HG03442 (cell line): Measurements from ENCODE around the gene ING5.
"Not testable (repeated sequence)": the region's sequence is repeated elsewhere in the genome, so short reads cannot be mapped to it uniquely, and the experiment has no call there.

ENCODE experiments used
- ATAC-seq: cut with Tn5 transposase; IDR thresholded peaks from one replicate; pipeline ENCODE4 v1.9.1; 2021; ENCODE audit warnings: mild to moderate bottlenecking, moderate library complexity; ENCODE audit not compliant: unreplicated experiment

ING5 gene

DNA sequence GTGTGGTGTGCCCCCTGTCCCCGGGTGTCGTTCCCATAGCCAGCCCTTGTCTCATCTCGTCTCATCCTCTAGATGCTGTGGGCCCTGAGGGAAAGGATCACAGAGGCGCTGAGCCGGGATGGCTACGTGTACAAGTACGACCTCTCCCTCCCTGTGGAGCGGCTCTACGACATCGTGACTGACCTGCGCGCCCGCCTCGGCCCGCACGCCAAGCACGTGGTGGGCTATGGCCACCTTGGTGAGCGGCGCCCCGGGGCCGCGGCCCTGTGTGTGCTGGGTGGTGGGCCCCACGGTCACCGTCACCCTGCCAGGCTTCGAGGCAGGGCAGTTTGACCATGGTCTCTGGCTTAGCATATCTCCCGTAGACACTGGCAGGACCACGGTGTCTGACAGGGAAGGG, 53.9 kb downstream of the ING5 start:
- no peak for ATAC-seq

DNA sequence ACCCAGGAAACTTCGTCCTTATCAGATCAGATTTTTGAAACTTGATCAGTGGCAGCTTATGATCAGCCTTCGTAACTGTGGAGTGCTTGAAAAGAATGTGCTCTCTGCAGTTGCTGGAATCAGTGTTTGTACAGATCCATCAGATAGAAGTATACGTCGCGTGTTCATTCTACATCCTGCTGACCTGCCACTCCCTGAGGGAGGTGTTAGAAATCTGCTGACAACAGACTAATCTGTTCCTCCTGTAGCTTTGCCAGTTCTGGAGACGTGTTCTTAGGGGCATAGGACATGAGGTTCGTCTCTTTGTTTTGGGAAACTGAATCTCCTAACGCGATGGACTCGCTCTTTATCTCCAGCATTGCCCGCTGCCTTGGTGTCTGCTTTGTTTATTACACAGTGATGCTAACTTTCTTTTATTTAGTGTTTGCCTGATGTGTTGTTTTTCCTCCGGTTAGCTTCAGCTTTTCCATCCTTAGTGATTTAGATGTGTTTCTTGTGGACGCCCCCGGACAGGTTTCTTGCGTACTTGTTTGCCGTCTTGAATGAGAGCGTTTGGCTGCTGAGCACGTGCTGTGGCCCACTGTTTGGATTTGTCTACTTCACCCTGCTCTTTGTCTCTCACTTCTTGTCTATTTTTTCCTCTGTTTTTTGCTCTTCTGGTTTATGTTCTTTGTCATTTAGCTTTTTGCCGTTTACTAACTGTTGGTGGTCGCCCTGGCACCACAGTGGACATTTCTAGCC, 57.4 kb downstream of the ING5 start:
- no peak for ATAC-seq

DNA sequence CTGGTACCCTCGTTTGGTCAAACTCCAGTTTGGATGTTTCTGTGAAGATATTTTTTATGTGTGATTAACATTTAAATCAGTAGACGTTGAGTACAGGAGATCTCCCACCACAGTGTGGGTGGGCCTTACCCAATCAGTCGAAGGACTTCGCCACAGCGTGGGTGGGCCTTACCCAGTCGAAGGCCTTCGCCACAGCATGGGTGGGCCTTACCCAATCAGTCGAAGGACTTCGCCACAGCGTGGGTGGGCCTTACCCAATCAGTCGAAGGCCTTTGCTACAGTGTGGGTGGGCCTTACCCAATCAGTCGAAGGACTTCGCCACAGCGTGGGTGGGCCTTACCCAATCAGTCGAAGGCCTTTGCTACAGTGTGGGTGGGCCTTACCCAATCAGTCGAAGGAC, 58.1 kb downstream of the ING5 start:
- not testable (repeated sequence) for ATAC-seq

DNA sequence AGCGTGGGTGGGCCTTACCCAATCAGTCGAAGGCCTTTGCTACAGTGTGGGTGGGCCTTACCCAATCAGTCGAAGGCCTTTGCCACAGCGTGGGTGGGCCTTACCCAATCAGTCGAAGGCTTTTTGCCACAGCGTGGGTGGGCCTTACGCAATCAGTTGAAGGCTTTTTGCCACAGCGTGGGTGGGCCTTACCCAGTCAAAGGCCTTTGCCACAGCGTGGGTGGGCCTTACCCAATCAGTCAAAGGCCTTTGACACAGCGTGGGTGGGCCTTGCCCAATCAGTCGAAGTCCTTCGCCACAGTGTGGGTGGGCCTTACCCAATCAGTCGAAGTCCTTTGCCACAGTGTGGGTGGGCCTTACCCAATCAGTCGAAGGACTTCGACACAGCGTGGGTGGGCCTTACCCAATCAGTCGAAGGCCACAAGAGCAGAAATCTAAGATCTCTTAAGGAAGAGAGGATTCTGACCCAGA, 58.5 kb downstream of the ING5 start:
- no peak for ATAC-seq

DNA sequence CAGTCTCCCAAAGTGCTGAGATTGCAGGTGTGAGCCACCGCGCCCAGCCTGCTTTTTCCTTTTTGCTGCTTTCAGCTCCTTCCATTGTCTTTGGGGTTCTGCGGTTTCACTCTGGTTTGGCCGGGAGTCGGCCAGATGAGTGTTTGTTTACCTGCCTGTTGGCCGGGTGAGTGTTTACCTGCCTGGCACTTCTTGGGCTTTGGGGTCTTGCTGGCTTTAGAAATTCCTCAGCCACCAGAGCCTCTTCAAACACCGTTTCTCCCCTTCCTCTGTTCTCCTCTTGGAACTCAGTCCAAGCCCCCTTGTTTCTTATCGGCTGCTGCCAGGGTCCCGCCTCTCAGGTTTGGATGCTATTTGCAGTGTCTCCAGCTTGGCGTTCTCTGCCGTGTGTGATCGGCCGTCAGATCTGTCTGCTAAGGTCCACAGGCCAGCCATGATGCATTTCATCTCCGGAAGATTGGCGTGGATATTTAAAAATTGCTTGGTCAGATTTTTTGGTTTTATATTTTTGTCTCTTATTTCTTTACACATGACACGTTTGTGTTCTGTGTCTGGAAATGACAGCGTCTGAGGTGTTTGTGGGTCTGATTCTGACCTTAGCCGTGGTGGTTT, 60.6 kb downstream of the ING5 start:
- no peak for ATAC-seq

DNA sequence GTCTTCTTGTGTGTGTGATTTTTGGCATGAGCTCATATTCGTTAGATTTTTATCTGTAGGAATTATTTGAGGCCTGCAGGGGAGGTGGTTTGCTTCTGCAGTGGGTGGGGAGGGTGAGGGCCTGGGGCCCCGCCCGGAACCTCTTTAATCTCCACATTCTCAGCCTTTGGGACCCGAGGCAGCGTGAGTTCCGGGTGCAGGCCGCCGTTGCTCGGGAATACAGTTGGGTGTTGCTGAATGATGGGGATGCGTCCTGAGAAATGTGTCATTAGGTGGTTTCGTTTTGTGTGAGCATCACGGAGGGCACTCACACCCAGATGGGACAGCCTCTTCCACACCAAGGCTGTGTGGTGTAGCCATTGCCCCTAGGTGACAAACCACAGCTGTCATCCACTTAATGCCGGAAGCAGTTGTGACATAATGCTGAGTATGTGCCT, 61.1 kb downstream of the ING5 start:
- no peak for ATAC-seq

DNA sequence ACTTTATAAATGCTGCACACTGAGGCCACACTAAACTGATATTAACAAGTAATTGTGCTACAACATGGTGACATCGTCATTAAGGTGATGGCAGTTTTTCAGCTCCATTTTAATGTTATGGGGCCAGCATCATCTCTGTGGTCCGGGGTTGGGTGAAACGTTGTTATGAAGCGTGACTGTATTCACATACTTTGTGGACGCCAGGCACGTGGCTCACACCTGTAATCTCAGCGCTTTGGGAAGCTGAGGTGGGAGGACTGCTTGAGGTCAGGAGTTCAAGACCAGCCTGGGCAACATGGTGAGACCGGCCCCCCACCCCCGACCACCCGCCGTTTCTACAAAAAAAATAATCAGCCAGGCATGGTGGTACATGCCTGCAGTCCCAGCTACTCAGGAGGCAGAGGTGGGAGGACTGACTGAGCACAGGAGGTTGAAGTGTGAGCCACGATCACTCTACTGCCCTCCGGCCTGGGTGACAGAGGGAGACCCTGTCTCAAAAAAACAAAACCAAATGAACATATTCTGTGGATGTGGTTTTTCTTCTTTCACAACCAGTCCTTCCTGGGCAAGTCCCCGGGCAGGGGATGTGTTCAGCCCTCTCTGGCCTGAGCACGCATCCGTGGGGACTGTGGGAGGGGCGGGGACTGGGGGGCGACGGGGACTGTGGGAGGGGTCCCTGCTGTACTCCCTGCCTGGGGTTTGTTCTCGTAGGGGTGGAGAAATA, 61.9 kb downstream of the ING5 start:
- ATAC-seq, result no peak

DNA sequence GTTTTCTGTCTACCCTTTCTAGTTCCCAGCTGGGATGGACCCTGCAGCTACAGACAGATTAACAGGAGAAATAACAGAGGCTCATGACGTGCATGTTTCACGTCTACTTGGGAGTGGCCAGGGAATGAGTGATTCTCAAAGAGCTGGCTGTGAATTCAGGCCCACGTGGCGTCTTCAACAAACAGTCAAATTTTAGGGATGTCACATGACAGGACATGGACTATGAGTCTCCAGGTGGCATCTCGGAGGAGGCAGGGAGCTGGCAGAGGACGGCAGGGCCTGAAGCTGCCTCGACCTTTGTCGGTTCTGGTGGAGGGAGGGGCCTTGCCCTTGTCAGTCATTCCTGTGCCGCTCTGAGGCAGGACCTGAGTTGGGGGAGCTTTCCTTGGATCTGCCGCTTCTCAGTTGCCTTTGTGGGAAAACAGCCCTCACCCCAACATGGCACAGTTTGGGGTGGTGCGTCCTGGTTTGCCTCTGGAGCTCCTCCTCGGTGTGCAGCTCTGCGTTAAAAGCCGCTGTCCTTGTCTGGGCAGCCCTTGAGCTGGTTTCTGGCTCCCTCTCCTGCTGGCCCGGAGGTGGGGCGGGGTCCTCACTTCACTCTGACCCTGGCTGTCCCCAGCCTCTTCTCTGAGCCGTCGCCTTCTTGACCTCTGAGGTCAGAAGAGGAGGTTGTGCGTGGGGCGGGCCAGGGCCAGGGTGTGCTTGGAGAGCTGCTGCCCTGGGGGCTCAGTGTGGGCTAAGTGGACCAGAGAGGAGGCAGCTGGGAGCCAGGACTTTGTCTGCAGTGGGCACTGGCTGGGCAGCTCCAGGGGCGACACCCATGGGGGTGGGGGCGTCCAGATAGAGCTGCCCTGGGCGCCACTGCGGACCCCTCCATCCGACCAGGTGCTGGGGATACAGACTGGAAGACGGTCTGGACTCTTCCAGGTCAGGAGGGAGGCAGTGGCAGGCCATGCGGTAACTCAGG, 62.7 kb downstream of the ING5 start:
- ATAC-seq, result no peak

DNA sequence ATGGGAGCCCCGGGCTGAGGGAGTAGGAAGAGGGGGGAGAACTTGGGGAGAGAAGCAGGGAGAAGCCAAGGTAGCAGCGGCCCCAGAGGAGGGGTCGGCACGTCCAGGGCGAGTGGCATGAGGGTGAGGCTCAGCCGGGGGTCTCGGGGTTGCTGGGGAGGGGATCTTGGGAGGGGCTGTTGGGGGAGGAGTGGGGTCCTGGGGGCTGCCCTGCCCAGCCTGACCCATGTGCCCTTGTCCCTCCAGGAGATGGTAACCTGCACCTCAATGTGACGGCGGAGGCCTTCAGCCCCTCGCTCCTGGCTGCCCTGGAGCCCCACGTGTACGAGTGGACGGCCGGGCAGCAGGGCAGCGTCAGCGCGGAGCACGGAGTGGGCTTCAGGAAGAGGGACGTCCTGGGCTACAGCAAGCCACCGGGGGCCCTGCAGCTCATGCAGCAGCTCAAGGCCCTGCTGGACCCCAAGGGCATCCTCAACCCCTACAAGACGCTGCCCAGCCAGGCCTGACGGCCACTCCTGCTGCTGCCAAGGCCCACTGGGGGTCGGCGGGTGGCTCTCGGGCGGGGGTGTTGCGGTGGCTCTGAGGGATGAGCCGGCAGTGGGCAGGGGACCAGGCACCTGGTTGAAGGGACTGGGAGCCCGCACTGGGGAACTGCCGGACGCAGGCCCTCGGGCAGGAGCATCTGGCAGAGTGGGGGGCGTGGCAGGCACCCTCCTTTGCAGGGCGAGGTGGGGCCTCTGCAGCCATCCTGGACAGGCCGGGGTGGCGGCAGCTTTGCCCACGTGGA, 65.8 kb downstream of the ING5 start:
- ATAC-seq, result no peak

DNA sequence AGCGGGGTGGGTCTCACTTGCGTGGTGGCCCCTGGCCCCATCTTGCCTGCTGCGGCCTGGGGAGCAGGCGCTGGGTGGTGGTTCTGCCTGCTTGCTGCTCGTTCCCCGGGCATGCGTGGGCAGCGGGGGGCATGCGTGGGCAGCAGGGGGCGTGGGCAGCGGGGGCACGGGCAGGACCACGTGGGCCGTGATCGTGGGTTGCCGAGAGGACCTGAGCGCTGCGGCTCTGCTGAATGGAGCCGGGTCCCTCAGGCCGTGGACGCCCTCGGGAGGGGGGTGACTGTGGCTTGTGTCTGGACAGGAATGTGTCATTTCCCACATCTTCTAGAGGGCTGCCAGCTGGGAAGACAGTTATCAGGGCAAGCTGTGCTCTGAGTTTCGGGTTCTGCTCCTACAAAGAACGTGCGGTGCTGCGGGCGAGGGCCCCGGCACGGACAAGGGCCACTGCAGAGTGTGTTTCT, 66.4 kb downstream of the ING5 start:
- no peak for ATAC-seq

DNA sequence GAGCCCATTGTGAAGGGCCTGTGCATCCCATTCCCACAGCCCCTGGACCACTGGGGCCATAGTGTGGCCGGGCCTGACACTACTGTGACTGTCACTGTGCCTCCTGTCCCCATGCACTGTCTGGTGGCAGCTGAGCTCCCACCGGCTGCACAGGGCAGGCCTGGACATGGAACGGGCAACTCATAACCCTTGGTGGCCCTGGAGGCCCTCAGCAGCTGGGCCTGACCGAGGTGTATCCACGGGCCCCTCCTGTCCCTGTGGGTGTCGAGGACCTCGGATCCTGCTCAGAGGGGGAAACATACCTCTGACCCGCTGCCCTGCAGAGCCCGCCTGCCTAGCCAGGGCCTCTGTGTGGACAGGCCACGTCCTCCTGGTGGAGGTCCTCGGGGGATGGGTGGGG, 67.0 kb downstream of the ING5 start:
- no peak for ATAC-seq

DNA sequence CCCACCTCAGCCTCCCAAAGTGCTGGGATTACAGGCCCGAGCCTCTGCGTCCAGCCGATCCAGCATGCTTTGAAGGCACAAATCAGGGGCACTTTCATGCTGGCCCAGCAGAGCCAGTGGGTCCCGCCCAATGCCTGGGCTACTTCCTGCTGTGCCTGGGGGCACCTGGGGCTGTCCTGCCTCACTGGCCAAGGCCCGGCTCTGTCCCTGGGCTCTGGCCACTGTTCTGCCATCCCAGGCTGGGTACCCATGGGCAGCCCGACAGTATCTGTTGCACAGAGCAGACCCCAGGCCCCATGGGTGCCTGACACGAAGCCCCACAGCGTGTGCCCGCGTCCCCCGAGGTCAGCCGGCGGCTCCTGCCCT, 68.0 kb downstream of the ING5 start:
- no peak for ATAC-seq

DNA sequence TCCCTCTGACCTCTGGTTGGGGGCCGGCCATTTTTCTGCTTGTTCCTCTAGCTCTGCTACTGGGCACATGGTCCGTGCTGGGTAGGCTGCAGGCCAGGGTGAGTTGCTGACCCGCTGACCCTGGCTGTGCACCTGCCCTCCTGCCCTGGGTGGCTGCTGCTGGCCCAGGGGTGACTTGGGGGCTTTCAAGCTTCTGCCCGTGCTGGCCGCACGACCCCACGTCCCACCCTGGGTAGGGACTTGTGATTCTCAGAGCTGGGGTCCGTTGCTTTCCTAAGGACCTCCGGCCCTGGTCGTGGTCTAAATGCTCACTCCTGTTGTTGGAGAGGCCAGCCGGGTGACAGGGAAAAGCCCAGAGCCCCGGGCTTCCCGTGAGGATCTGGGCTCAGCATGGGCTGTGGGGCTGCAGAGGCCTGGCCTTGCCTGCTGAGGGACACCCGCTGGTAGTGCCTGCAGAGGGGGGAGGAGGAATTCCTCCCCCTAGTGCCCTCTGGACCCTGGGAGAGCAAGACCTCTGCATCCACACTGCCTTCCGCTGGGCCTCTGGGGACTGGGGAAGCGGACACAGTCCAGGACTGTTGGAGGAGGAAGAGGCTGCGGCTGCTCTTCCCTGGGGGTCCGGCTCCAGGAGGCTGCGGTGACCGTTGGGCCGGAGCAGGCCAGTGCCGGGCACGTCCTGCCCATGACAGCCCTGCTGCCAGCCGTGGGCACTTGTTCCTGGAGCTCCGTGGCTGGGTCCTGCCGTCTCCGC, 68.5 kb downstream of the ING5 start:
- ATAC-seq, result no peak

DNA sequence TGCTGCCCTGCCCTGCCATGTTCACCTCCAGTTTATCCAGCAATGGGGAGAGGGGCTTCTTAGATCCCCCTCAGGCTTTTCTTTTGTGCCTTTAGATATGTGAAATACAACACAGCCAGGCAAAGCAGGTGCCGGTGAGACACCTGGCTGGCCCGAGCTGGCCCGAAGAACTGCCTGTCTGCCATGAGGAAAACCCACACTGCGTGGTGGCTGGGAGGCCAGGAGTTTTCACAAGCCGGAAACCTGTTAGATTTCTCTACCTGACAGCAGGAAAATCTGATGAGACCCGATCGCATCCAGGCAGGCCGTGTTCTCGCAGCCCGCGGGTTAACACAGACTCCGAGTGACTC, 69.1 kb downstream of the ING5 start:
- ATAC-seq, result no peak

DNA sequence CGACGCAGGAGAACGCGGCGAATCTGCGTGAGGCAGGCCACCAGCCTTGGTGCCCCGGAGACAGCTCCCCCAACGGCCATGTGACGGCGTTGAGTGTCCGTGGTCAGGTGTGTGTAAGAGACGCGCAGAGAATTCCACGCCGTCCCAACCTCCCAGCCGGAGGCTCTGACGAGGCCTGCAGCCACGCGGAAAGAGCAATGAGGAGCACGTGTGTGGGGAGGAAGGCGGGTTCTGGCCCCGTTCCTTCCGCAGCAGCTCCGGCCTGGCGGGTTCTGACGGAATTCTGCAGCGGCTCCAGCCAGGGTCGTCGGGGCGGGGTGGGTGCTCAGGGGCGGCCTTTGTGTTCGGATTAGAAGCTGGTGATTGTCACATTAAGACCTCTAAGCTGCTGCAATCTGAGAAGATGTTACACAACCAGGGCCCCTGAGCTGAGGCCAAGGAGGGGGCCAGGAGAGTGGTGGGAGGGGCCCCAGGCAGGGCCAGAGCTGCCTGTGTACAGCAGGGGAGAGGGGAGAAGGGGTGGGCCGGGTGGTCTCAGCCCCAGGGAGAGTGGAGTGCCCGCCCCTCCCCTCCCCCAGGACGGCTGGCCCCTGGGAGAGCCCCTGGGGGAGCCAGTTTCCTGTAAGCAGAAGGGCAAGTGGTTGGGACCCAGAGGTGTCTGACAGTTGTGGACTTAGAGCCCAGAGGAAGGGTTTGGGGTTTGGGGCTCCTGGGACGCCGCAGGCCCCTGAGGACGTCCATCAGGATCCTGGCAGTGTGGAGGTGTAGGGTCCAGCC, 69.6 kb downstream of the ING5 start:
- no peak for ATAC-seq

DNA sequence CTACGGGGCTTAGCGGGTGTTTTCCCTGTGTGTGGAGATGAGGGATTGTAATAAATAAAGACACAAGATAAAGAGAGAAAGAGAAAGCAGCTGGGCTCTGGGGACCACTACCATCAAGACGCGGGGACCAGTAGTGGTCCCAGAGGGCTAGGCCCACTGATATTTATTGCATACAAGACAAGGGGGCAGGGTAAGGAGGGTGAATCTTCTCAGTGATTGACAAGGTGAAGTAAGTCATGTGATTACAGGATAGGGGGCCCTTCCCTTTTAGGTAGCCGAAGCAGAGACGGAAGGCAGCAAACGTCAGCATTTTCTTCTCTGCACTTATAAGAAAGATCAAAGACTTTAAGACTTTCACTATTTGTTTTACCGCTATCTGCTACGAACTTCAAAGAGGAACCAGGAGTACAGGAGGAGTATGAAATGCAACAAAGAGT, 70.2 kb downstream of the ING5 start:
- no peak for ATAC-seq

DNA sequence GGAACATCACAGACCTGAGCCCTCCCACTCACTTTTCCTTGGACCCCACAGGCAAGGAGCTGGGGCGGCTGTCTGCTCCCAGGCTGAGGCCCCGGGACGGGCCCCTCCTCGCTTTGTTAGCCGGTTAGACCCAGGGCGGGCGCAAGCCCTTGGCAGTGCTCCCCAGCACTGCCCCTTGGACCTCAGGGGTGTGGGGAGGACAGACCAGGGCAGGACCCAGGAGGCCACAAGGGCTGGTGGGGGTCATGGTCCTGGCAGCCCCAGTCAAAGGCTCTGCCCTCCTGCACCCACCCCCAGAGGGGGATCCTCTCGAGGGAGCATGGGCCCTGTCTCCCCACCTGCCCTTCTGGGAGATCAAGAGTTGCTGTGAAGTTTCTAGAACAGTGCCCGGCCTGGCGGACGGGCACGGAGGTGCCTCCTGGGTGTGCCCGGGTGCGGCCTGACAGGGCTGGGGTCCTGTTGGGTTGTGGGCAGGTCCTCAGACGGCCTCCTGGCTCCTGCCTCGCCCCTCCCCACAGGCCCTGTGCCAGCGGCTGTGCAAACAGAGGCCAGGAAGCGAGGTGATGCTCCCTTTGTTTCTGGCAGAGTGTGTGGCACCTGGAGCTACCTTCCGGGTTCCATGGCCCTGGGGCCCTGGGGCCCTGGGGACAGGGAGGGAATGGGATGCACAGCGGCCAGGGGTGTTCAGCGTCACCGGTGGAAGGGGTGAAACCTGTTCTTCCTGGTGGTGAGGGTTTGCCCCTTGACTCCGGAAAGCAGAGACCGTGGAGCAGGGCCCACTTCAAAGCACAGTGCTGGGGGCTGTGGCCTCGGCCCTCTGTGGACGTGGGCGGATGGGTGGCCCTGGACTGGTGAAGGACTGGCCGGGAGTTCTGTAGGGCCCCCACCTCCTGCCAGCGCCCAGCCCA, 71.9 kb downstream of the ING5 start:
- no peak for ATAC-seq
